Adrenal gland (tissue), 5 donors: Measurements from ENCODE around the gene CLDN9.

Experiments
- POLR2A ChIP-seq, 2 donors: fragments of 450-650 bp; IDR thresholded peaks; one replicate each; pipeline ENCODE4 v1.6.1; 2017; ENCODE audit warnings: antibody characterized with exemption in 2 of 2, mild to moderate bottlenecking in 2 of 2, moderate library complexity in 1 of 2
- TF ChIP-seq, protein P1 (sequence below), 6 experiments: fragments of 450-650 bp in 4 of 6; fragments of 200-600 bp in 2 of 6; sonication (generic) in 1 of 6; IDR thresholded peaks; 1 replicate in 5 of 6; 2 replicates in 1 of 6; pipeline versions ENCODE4 v1.5.1 to v1.8.0; 2016 to 2021; ENCODE audit warnings: antibody characterized with exemption in 6 of 6, mild to moderate bottlenecking in 2 of 6, moderate library complexity in 1 of 6
- donor health status: DM: no; HTN: no; CAD: no.

DNA sequence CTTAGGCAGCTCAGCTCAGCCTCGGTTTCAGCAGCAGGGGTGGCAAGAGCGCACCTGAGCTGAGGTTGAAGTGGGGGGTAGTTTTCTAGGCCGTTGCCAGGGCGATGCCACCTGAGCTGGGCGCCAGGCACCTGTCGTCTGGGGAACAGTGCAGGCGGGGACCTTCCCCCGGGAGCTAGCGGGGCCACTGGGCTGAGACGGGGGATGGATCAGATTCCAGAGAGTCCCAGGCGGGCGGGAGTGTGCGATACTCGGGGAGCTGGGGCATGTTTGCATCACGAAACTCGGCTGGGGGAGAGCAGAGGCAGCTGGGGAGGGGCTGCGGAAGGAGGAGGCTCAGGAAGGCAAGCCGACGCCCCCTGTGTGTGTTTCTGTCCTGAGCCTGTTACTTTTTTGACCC, 477 bp upstream of the CLDN9 start:
- TF ChIP-seq, protein P1, sequence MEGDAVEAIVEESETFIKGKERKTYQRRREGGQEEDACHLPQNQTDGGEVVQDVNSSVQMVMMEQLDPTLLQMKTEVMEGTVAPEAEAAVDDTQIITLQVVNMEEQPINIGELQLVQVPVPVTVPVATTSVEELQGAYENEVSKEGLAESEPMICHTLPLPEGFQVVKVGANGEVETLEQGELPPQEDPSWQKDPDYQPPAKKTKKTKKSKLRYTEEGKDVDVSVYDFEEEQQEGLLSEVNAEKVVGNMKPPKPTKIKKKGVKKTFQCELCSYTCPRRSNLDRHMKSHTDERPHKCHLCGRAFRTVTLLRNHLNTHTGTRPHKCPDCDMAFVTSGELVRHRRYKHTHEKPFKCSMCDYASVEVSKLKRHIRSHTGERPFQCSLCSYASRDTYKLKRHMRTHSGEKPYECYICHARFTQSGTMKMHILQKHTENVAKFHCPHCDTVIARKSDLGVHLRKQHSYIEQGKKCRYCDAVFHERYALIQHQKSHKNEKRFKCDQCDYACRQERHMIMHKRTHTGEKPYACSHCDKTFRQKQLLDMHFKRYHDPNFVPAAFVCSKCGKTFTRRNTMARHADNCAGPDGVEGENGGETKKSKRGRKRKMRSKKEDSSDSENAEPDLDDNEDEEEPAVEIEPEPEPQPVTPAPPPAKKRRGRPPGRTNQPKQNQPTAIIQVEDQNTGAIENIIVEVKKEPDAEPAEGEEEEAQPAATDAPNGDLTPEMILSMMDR (IDR thresholded peaks at IDR 0.05) = no peak
- no peak for TF ChIP-seq POLR2A (IDR thresholded peaks at IDR 0.05)
